ENCODE data around the gene MBIP.

MBIP gene

GRCh38 chr14:36295642-36296627, 24.5 kb downstream of the MBIP start:
- H3K36me3 ChIP-seq (ENCODE audit: control insufficient read depth, insufficient read depth, low read length) = peaks cover 6% of the 10 kb centered on the region
- no peak for TF ChIP-seq CTCF (IDR thresholded peaks at IDR 0.05; ENCODE audit: insufficient read depth, low read length, poor library complexity, severe bottlenecking)
- DNase-seq (ENCODE audit: extremely low read depth, insufficient read length) = no peak
- no peaks in the 10 kb centered on the region for H3K27me3 ChIP-seq (replicated peaks; ENCODE audit: control insufficient read depth, insufficient read depth, low read length)
- H3K4me3 ChIP-seq (replicated peaks; ENCODE audit: low read depth, low read length) = no peak overlapping the region

GRCh38 chr14:36294543-36294942, 25.9 kb downstream of the MBIP start:
- Histone ChIP-seq H3K27me3 (replicated peaks; ENCODE audit: control insufficient read depth, insufficient read depth, low read length) (no peaks in the 10 kb centered on the region), H3K4me3 (replicated peaks; ENCODE audit: low read depth, low read length) (no peak overlapping the region), H3K36me3 (ENCODE audit: control insufficient read depth, insufficient read depth, low read length) (peaks cover 6% of the 10 kb centered on the region)
- TF ChIP-seq CTCF (IDR thresholded peaks at IDR 0.05; ENCODE audit: insufficient read depth, low read length, poor library complexity, severe bottlenecking) = no peak
- DNase-seq (ENCODE audit: extremely low read depth, insufficient read length) = no peak

- no peak for TF ChIP-seq CTCF (IDR thresholded peaks at IDR 0.05; ENCODE audit: insufficient read depth, low read length, poor library complexity, severe bottlenecking)
- Histone ChIP-seq H3K27me3 (replicated peaks; ENCODE audit: control insufficient read depth, insufficient read depth, low read length) (no peaks in the 10 kb centered on the region), H3K4me3 (replicated peaks; ENCODE audit: low read depth, low read length) (no peak overlapping the region), H3K36me3 (ENCODE audit: control insufficient read depth, insufficient read depth, low read length) (peaks cover 6% of the 10 kb centered on the region)
- DNase-seq (ENCODE audit: extremely low read depth, insufficient read length) = no peak
Measured at GRCh38 chr14:36293824-36294223, 26.6 kb downstream of the MBIP start.

- Histone ChIP-seq H3K36me3 (ENCODE audit: control insufficient read depth, insufficient read depth, low read length) (no peaks in the 10 kb centered on the region), H3K4me3 (replicated peaks; ENCODE audit: low read depth, low read length) (no peak overlapping the region), H3K27me3 (replicated peaks; ENCODE audit: control insufficient read depth, insufficient read depth, low read length) (no peaks in the 10 kb centered on the region)
- no peak for DNase-seq (ENCODE audit: extremely low read depth, insufficient read length)
- no peak for TF ChIP-seq CTCF (IDR thresholded peaks at IDR 0.05; ENCODE audit: insufficient read depth, low read length, poor library complexity, severe bottlenecking)
Measured at GRCh38 chr14:36289954-36290353, 30.5 kb downstream of the MBIP start.

- TF ChIP-seq CTCF (IDR thresholded peaks at IDR 0.05; ENCODE audit: insufficient read depth, low read length, poor library complexity, severe bottlenecking) = no peak
Measured at GRCh38 chr14:36288496-36288895, 31.9 kb downstream of the MBIP start.

More at GRCh38 chr14:36288496-36288895, 31.9 kb downstream of the MBIP start:
- DNase-seq (ENCODE audit: extremely low read depth, insufficient read length) = no peak
- no peaks in the 10 kb centered on the region for H3K36me3 ChIP-seq (ENCODE audit: control insufficient read depth, insufficient read depth, low read length)
- H3K27me3 ChIP-seq (replicated peaks; ENCODE audit: control insufficient read depth, insufficient read depth, low read length) = no peaks in the 10 kb centered on the region
- no peak overlapping the region for H3K4me3 ChIP-seq (replicated peaks; ENCODE audit: low read depth, low read length)
